ENCODE results near the gene LRRC63.
"Not testable (repeated sequence)": the region's sequence is repeated elsewhere in the genome, so short reads cannot be mapped to it uniquely, and the experiment has no call there.

The LRRC63 gene

DNA sequence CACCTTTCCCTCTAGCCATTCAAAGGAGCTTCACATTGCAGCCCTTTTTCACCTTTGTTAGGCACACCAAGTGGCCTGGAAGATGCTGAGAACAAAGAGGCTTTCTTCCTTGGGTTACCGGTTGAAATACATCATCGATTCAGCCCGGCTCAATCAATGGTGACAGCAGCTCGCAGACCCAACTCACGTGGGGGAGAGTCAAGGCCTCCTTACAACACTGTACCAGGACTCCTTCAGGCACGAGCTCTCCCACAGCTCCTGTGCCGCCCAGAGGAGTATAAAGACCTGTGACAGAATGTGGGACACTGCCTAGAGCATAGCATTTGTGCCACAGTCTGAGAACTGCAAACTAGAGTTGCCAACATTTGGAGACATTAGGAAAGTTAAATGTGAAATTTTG lies 3.9 kb upstream of the LRRC63 start:
- no peak overlapping the region for H3K4me3 ChIP-seq (ENCODE audit: low read depth, low read length)
- no peak for DNase-seq (ENCODE audit: low read depth)
- TF ChIP-seq, protein P1, sequence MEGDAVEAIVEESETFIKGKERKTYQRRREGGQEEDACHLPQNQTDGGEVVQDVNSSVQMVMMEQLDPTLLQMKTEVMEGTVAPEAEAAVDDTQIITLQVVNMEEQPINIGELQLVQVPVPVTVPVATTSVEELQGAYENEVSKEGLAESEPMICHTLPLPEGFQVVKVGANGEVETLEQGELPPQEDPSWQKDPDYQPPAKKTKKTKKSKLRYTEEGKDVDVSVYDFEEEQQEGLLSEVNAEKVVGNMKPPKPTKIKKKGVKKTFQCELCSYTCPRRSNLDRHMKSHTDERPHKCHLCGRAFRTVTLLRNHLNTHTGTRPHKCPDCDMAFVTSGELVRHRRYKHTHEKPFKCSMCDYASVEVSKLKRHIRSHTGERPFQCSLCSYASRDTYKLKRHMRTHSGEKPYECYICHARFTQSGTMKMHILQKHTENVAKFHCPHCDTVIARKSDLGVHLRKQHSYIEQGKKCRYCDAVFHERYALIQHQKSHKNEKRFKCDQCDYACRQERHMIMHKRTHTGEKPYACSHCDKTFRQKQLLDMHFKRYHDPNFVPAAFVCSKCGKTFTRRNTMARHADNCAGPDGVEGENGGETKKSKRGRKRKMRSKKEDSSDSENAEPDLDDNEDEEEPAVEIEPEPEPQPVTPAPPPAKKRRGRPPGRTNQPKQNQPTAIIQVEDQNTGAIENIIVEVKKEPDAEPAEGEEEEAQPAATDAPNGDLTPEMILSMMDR (conservative IDR thresholded peaks at IDR 0.05; ENCODE audit: low read depth, low read length) = no peak

DNA sequence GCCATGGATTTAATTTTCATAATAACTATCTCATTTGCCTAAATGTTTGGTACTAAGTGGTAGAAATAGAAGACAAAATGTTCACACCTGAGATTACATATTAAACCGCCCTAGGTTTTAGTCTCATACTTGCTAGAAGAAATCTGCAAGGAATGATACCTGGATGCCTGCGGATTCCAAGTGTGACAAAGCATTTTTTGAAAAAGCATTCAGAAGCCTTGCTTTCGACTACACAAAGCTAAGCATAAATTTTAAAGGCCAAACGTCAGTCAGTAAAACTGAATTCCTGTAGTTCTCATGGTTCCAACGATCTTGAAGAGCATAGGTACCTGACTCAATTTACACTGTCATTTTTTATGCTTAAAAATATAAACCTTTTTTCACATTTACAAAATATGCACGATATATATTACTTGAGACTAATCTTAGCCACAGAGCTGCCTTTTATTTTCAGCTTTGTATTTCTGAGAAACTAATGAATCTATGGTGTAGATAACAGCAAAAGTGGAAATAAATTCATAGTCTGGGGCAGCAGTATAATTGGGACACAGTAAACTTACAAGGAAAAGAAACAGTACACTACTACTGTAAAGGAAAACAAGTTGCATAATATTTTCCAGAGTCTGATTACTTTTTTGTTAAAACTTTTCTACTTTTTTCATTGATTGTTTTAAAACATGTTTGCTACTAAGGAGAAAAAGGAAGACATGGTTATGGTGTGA lies 1.2 kb upstream of the LRRC63 start:
- TF ChIP-seq, protein P1 (conservative IDR thresholded peaks at IDR 0.05; ENCODE audit: low read depth, low read length) = no peak
- H3K4me3 ChIP-seq (ENCODE audit: low read depth, low read length) = no peak overlapping the region
- DNase-seq (ENCODE audit: low read depth) = no peak

DNA sequence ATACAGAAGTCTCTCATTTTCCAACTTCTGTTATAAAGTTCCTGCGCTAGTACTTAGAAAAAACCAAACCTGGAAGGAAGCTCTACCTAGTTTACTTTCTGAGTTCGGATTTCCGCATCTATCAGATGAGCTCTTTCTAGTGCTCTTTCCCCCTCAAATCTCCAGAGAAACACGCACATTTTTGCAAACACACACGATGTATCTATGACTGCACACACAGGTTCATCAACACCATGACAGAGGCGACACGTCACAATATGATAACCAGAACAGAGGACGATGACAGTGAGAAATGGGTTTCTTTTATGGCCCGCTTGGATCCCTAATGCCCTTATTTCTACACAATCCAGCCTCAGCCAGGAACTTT lies 629 bp upstream of the LRRC63 start:
- DNase-seq (ENCODE audit: low read depth) = no peak
- H3K4me3 ChIP-seq (ENCODE audit: low read depth, low read length) = peak overlapping the region; percentile 52
- TF ChIP-seq, protein P1 (conservative IDR thresholded peaks at IDR 0.05; ENCODE audit: low read depth, low read length) = no peak

DNA sequence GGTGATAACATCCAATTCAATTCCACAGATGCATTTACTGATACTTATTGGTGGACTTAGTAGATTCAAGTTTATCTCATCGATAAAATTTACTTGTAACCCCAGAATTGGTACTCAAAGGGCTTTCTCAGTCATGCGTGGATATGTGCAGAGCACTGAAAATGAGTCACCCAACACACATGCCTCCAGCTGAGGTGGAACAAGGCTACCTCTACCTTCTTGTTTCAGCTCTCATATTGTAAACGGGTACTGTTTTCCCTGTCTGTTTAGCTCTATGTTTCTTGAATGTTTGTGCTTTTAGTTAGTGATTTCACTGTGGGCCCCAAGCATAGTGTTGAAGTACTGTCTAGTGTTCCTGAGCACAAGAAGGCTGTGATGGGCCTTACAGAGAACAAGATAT lies 1.5 kb downstream of the LRRC63 start:
- H3K4me3 ChIP-seq (ENCODE audit: low read depth, low read length) = no peak overlapping the region
- TF ChIP-seq, protein P1 (conservative IDR thresholded peaks at IDR 0.05; ENCODE audit: low read depth, low read length) = no peak
- no peak for DNase-seq (ENCODE audit: low read depth)

DNA sequence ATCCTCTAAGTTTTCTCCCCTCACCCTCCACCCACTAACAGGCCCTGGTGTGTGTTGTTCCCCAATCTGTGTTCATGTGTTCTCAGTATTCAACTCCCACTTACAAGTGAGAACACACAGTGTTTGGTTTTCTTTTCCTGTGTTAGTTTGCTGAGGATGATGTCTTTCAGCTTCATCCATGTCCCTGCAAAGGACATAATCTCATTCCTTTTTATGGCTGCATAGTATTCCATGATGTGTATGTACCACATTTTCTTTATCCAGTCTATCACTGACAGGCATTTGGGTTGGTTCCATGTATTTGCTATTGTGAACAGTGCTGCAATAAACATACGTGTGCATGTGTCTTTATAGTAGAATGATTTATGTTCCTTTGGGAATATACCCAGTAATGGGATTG lies 3.0 kb downstream of the LRRC63 start:
- DNase-seq (ENCODE audit: low read depth); H3K4me3 ChIP-seq (ENCODE audit: low read depth, low read length): not testable (repeated sequence)

DNA sequence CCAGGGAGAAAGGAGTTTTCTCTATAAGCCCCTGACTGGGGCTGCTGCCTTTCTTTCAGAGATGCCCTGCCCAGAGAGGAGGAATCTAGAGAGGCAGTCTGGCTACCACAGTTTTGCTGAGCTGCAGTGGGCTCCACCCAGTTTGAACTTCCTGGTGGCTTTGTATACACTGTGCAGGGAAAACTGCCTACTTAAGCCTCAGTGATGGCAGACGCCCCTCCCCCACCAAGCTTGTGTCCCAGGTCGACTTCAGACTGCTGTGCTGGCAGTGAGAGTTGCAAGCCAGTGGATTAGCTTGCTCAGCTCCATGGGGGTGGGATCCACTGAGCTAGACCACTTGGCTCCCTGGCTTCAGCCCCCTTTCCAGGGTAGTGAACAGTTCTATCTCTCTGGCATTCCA lies 8.5 kb downstream of the LRRC63 start:
- DNase-seq (ENCODE audit: low read depth); H3K4me3 ChIP-seq (ENCODE audit: low read depth, low read length): not testable (repeated sequence)

DNA sequence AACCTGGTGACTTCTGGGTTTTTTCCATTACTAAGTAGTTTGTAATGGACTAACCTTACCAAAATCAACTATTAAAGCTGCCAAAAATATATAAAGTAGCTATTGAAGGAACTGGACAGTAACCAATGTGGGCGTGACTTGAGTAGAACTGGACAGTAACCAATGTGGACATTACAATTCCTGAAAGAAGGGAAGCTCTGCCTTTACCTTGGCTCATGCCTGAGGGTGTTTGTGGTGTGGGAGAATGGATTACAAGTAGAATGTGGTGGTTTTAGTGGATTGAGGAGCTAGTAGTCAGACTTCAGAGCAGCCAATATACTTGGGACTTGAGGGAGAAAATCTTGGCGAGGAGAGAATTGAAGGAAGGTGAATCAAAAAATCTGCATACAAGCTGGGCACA lies 17.5 kb downstream of the LRRC63 start:
- TF ChIP-seq, protein P1 (conservative IDR thresholded peaks at IDR 0.05; ENCODE audit: low read depth, low read length) = no peak
- DNase-seq (ENCODE audit: low read depth) = no peak
- H3K4me3 ChIP-seq (ENCODE audit: low read depth, low read length) = no peak overlapping the region

DNA sequence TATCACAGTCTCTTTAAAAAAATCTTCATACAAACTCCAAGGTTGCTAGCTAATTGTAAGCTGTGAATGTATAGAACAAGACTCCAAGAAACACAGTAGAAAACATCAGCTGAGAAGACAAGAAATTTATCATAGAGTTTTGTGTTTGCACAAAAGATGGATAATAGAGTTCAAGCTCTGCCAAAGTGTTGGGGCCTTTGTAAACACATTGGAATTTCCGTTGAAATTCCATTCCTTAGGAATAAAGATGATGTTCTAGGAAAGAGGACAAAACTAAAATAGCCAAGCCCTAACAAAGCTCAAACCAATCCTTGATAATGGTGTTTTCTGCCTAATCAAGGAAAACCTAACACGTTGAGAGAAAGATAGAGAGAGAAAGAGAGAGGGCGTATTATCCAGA lies 20.6 kb downstream of the LRRC63 start:
- no peak for DNase-seq (ENCODE audit: low read depth)
- TF ChIP-seq, protein P1 (conservative IDR thresholded peaks at IDR 0.05; ENCODE audit: low read depth, low read length) = no peak
- no peak overlapping the region for H3K4me3 ChIP-seq (ENCODE audit: low read depth, low read length)

Data from choroid plexus epithelial cell (primary cell).